ENCODE data around the gene OSBPL6. TPM values are rescaled to one million over a fixed set of nuclear protein-coding genes. Genes with fewer than 3 reads are reported as not detected.

The OSBPL6 gene
- total and polyA plus RNA-seq, 4 donors = 1.3 to 3.3 (median 2.2) TPM

DNA sequence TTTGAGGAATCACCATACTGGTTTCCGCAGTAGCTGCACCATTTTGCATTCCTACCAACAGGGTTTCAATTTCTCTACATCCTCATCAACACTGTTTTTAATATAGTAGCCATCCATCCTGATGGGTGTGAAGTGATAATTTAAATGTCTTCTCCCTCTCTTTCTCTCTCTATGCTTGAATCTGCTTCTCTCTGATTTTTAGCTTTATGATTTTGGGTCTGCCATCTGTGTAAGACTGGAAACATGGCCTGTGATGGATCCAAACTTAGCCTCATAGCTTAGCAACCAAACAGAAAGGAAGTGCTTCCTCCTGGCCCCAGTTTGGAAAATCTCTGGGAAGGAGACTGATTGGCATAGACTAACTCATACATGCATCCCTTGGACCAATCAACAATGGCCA, 33.7 kb upstream of the OSBPL6 start (continued):
- TF ChIP-seq, protein P1, sequence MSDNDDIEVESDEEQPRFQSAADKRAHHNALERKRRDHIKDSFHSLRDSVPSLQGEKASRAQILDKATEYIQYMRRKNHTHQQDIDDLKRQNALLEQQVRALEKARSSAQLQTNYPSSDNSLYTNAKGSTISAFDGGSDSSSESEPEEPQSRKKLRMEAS (IDR thresholded peaks at IDR 0.05) = no peak

DNA sequence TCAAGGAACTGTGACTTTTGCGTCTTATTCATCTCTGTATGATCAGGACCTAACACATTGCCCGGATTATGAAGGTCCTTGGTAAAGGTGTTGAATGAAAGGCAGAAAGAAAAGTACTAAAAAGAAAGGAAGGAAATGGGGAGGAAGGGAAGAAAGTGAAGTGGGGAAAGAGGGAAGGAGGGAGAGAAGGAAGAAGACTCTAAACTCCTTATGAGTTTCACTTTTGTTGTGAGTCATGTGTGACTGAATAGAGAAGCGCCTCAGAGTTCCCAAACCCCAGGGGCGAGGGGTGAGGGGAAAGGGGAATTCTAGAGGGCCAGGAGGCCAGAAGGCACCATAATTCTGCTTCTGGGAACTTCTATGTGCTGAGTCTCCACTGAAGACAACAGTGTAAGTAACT, 30.9 kb upstream of the OSBPL6 start:
- TF ChIP-seq FOXA2 (IDR thresholded peaks at IDR 0.05) (no peak), RAD21 (IDR thresholded peaks at IDR 0.05) (no peak), CTCF (IDR thresholded peaks at IDR 0.05; ENCODE audit: low read depth, low read length, missing input control) (no peak), EGR1 (IDR thresholded peaks at IDR 0.05; ENCODE audit: low read depth in 2 of 2) (no peak), HNF4A (conservative IDR thresholded peaks at IDR 0.05) (no peak), JUND (IDR thresholded peaks at IDR 0.05) (no peak), YY1 (IDR thresholded peaks at IDR 0.05) (no peak), FOXA1 (IDR thresholded peaks at IDR 0.05) (no peak), ZBTB33 (IDR thresholded peaks at IDR 0.05) (no peak), TAF1 (conservative IDR thresholded peaks at IDR 0.05) (no peak), SP1 (IDR thresholded peaks at IDR 0.05) (no peak), GABPA (IDR thresholded peaks at IDR 0.05 in 1 of 2, conservative IDR thresholded peaks at IDR 0.05 in 1 of 2) (no peak), HNF4G (IDR thresholded peaks at IDR 0.05) (no peak), NR2F2 (IDR thresholded peaks at IDR 0.05) (no peak), RXRA (IDR thresholded peaks at IDR 0.05) (no peak)
- TF ChIP-seq, protein P2, sequence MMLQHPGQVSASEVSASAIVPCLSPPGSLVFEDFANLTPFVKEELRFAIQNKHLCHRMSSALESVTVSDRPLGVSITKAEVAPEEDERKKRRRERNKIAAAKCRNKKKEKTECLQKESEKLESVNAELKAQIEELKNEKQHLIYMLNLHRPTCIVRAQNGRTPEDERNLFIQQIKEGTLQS (IDR thresholded peaks at IDR 0.05) = no peak
- TF ChIP-seq, protein P1 (IDR thresholded peaks at IDR 0.05) = no peak
- H3K27me3 ChIP-seq (ENCODE audit: control insufficient read depth in 4 of 4, insufficient read depth in 4 of 4, low read length in 3 of 4) = no peaks in the 10 kb centered on the region
- H3K9me3 ChIP-seq (ENCODE audit: control insufficient read depth in 4 of 4, low read length in 3 of 4) = no peaks in the 10 kb centered on the region
- WGBS = 77% methylated on average over 4 of the region's 4 CpGs
- H3K36me3 ChIP-seq (ENCODE audit: control insufficient read depth in 4 of 4, insufficient read depth in 3 of 4, low read depth in 1 of 4, low read length in 3 of 4) = no peaks in the 10 kb centered on the region
- no peak for DNase-seq (ENCODE audit: low spot score)
- no peak overlapping the region for H3K4me3 ChIP-seq (ENCODE audit: low read depth in 1 of 3, low read length in 3 of 3)
- no peak overlapping the region for H3K9ac ChIP-seq (ENCODE audit: low read depth in 1 of 2, low read length in 2 of 2)
- H3K4me1 ChIP-seq (ENCODE audit: control insufficient read depth in 4 of 4, insufficient read depth in 4 of 4, low read length in 3 of 4) = peaks cover 0 to 4% (median 0%) of the 10 kb centered on the region in 4 donors
- no peak overlapping the region for H3K27ac ChIP-seq (ENCODE audit: low read depth in 1 of 2, low read length in 2 of 2)

DNA sequence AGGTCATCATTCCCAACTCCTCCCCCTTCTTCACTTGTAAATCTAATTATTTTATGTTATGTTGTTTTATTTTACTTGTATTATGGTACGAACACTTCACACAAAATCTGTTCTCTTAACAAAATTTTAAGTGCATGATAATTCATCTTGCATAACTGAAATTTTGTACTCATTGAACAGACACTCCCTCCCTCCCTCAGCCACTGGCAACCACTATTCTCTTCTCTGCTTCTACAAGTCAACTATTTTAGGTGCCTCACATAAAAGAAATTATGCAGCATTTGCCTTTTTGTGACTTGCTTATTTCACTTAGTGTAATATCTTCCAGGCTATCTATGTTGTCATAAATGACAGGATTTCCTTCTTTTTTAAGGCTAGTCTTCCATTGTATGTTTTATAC, 30.4 kb upstream of the OSBPL6 start:
- H3K27ac ChIP-seq (ENCODE audit: low read depth in 1 of 2, low read length in 2 of 2) = no peak overlapping the region
- no peaks in the 10 kb centered on the region for H3K27me3 ChIP-seq (ENCODE audit: control insufficient read depth in 4 of 4, insufficient read depth in 4 of 4, low read length in 3 of 4)
- peaks cover 0 to 4% (median 0%) of the 10 kb centered on the region in 4 donors for H3K4me1 ChIP-seq (ENCODE audit: control insufficient read depth in 4 of 4, insufficient read depth in 4 of 4, low read length in 3 of 4)
- no peaks in the 10 kb centered on the region for H3K9me3 ChIP-seq (ENCODE audit: control insufficient read depth in 4 of 4, low read length in 3 of 4)
- TF ChIP-seq SP1 (IDR thresholded peaks at IDR 0.05) (no peak), FOXA2 (IDR thresholded peaks at IDR 0.05) (no peak), RAD21 (IDR thresholded peaks at IDR 0.05) (no peak), CTCF (IDR thresholded peaks at IDR 0.05; ENCODE audit: low read depth, low read length, missing input control) (no peak), RXRA (IDR thresholded peaks at IDR 0.05) (no peak), FOXA1 (IDR thresholded peaks at IDR 0.05) (no peak), TAF1 (conservative IDR thresholded peaks at IDR 0.05) (no peak), NR2F2 (IDR thresholded peaks at IDR 0.05) (no peak), ZBTB33 (IDR thresholded peaks at IDR 0.05) (no peak), HNF4G (IDR thresholded peaks at IDR 0.05) (no peak), HNF4A (conservative IDR thresholded peaks at IDR 0.05) (no peak)
- DNase-seq (ENCODE audit: low spot score) = no peak
- 63% methylated on average over 1 of the region's 1 CpG for WGBS
- H3K9ac ChIP-seq (ENCODE audit: low read depth in 1 of 2, low read length in 2 of 2) = no peak overlapping the region
- no peak overlapping the region for H3K4me3 ChIP-seq (ENCODE audit: low read depth in 1 of 3, low read length in 3 of 3)
- no peaks in the 10 kb centered on the region for H3K36me3 ChIP-seq (ENCODE audit: control insufficient read depth in 4 of 4, insufficient read depth in 3 of 4, low read depth in 1 of 4, low read length in 3 of 4)

Measured in liver (tissue), 9 donors.